ENCODE results near the gene LSM3.

- TF ChIP-seq CTCF (IDR thresholded peaks at IDR 0.05) (no peak), POLR2A (IDR thresholded peaks at IDR 0.05) (no peak), EP300 (IDR thresholded peaks at IDR 0.05) (no peak)
Measured at GRCh38 chr3:14231998-14232501, 53.4 kb downstream of the LSM3 start.

Measured in ovary (tissue), 3 donors.